Measurements from ENCODE around the gene RTEL1.

Gene RTEL1

DNA sequence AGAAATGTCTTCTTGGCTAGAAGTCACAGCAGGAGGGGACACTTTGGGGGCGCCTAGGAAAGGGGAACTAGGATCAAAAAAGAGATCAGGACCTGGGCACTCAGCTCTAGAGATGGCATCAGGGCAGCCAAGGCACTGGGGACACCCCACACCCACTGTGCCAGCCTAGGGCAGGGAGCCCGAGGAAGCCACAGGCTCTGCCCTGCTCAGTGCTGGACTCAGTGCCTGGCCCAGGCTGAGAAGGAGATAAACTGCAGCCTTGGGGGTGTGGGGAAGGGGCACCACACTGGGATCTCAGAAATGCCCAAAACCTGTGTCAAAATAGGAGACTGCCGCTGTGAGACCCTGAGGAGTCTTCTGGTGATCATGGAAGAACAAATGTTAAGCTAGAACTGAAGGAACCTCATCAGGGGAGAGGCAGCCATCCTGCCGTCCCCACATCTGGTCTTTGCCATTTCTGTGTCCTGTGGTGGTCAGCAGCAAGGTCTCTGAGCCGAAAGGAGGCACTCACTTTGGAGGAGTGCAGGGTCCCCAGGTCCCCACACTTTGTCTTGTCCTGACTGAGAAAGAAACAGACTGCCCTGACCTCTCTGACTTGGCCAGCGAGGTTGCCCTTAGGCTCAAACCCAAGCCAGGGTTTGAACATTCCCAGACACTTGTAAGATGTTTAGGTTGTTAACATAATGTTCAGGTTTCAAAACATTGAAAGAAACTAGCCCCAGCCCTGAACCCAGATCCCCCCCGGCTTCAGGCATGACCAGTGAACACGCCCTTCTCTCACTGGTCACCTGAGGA, 47.3 kb downstream of the RTEL1 start:
- in situ Hi-C loops (cut with HindIII; ENCODE audit: low sequenced_read_pairs), result no loop called here
- TF ChIP-seq, protein P1, sequence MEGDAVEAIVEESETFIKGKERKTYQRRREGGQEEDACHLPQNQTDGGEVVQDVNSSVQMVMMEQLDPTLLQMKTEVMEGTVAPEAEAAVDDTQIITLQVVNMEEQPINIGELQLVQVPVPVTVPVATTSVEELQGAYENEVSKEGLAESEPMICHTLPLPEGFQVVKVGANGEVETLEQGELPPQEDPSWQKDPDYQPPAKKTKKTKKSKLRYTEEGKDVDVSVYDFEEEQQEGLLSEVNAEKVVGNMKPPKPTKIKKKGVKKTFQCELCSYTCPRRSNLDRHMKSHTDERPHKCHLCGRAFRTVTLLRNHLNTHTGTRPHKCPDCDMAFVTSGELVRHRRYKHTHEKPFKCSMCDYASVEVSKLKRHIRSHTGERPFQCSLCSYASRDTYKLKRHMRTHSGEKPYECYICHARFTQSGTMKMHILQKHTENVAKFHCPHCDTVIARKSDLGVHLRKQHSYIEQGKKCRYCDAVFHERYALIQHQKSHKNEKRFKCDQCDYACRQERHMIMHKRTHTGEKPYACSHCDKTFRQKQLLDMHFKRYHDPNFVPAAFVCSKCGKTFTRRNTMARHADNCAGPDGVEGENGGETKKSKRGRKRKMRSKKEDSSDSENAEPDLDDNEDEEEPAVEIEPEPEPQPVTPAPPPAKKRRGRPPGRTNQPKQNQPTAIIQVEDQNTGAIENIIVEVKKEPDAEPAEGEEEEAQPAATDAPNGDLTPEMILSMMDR (IDR thresholded peaks at IDR 0.05; ENCODE audit: low read depth, low read length), result no peak
- no peak for DNase-seq (ENCODE audit: low read depth, low spot score)
- no peak overlapping the region for H3K4me3 ChIP-seq (ENCODE audit: low read depth, low read length)

DNA sequence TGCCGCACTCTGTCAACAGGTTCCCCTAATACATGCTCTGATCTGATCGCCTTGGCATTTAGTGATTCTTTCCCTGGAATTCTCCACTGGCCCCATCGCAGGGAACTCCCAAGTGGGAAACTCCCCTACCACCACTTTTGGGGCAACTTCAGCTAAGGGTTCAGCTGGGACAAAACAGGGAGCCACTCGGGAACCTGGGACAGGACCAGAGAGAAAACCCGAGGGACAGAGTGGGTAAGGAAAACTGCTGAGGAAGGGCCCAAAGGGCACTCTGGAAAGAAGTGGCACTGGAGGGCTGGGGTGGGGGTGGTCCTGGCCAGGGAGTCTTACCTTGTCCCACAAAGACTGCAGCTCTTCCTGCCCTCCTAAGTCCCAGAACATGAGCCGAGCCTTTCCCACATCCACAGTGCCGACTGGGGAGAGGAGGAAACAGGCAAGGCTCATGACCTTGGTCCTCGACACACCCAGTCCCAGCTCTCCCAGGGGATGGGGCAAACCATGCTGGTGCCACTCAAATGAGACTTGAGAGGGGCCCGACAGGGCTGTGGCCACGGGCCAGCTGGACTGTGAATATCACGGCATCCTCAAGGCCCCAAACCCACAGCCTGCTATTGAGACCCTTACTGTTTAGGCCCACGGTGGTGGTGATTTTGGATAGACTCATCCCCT, 48.0 kb downstream of the RTEL1 start:
- no peak for DNase-seq (ENCODE audit: low read depth, low spot score)
- in situ Hi-C loops (cut with HindIII; ENCODE audit: low sequenced_read_pairs), result no loop called here
- peak overlapping the region; percentile 74 for H3K4me3 ChIP-seq (ENCODE audit: low read depth, low read length)
- TF ChIP-seq, protein P1 (IDR thresholded peaks at IDR 0.05; ENCODE audit: low read depth, low read length), result no peak

DNA sequence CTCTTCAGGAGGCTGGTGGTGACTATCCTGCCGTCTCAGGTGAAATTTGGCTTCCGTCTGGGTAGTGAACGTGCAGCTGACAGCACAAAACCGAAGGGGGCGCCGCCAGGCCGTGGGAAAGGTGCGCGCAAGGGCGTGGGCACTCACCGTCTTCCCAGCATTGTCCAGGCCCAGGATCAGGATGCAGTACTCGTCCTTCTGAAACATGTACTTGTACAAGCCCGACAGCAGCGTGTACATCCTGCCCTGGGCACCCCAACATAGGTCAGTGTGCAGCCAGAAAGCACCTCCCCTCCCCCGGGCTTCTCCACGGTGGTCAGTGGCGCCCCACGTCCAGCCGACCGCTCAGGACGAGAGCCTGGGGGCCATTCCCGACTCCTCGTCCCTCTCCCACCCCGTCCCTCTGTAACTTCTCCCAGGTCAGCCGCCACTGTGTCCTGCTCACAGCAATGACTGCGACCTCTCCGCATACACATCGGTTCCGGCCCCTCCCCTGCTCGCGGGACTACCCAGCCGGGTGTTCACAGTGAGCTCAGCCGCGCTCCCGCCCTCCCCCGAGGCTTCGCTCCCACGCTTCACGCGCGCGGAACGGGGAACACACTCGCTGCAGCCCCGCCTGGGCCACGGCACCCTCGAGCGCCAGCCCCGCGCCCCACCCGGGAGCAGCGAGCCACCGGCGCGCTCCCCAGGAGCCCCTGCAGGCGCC, 48.9 kb downstream of the RTEL1 start:
- peak overlapping the region; percentile 74 for H3K4me3 ChIP-seq (ENCODE audit: low read depth, low read length)
- DNase-seq (ENCODE audit: low read depth, low spot score), result no peak
- TF ChIP-seq, protein P1 (IDR thresholded peaks at IDR 0.05; ENCODE audit: low read depth, low read length), result peak; percentile 37
- in situ Hi-C loops (cut with HindIII; ENCODE audit: low sequenced_read_pairs), result no loop called here

DNA sequence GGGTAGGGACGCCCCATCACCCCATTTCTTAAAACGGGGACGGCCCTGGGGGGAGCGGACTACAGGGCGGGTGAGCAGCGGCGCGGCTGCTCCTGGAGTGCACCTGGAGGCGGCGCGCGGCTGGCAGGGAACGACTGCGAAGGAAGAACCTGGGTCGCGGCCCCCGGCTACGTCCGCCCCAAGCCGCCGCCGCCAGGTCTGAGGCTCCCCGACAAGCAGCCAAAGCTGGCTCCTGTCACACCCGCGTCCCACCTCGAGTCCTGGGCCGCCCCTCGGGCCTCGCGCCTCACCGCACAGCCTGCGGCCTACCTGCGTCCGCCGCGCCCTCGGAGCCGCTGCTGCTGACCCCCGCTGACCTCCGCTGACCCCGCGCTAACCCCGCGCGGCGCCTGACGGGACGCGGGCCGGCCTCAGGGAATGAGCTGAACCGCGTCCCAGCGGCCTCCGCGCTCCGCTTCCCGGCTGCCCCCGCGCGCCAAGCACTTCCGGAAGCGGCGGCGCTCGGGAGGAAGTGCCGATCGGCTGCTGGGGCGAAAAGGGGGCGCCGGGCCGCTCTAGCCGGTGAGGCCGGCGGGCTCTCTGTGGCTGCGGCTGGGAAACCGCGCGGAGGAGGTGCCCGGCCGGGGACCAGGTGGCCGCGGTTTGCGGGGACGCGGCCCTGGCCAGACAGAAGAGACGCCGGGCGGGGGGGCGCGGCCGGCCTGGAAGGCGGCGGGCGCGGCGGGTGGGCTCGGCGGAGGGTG, 49.6 kb downstream of the RTEL1 start, which contains the start of the genes ARFRP1 and ZGPAT:
Gene ARFRP1 (minus strand): TSS at position 419 of the 743 bp plus-strand sequence. CDS start 885 bp downstream, outside the sequence.
Gene ZGPAT (plus strand): TSS at position 482 of the 743 bp plus-strand sequence. CDS start 542 bp downstream, outside the sequence.
- peak within 1 kb of the TSS; percentile 74 for H3K4me3 ChIP-seq (ENCODE audit: low read depth, low read length)
- peak; percentile 79 for DNase-seq (ENCODE audit: low read depth, low spot score)
- TF ChIP-seq, protein P1 (IDR thresholded peaks at IDR 0.05; ENCODE audit: low read depth, low read length), result no peak
- in situ Hi-C loops (cut with HindIII; ENCODE audit: low sequenced_read_pairs), result no loop called here

DNA sequence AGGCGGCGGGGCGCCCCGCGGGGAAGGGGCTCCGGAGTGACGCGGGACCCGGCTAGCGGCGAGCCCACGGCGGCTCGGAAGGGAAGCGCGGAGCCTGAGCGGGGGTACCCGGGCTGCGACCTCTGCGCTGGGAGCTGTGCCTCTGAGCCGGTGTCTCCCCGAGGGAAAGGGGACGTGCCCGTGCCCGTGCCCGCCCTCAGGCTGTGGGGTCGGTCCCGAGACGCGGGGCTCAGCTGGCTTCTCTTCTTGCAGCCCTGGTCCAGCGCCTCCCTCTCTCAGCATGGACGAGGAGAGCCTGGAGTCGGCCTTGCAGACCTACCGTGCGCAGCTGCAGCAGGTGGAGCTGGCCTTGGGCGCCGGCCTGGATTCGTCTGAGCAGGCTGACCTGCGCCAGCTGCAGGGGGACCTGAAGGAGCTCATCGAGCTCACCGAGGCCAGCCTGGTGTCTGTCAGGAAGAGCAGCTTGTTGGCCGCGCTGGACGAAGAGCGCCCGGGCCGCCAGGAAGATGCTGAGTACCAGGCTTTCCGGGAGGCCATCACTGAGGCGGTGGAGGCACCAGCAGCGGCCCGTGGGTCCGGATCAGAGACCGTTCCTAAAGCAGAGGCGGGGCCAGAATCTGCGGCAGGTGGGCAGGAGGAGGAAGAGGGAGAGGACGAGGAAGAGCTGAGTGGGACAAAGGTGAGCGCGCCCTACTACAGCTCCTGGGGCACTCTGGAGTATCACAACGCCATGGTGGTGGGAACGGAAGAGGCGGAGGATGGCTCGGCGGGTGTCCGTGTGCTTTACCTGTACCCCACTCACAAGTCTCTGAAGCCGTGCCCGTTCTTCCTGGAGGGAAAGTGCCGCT, 50.4 kb downstream of the RTEL1 start:
- TF ChIP-seq, protein P1 (IDR thresholded peaks at IDR 0.05; ENCODE audit: low read depth, low read length), result no peak
- peak overlapping the region; percentile 74 for H3K4me3 ChIP-seq (ENCODE audit: low read depth, low read length)
- in situ Hi-C loops (cut with HindIII; ENCODE audit: low sequenced_read_pairs), result no loop called here
- DNase-seq (ENCODE audit: low read depth, low spot score), result no peak
